ENCODE results near the gene C6orf132.

Gene C6orf132

GRCh38 chr6:42150254-42150653, 7.8 kb upstream of the C6orf132 start:
- H3K36me3 ChIP-seq (ENCODE audit: control insufficient read depth, insufficient read depth, low read length), result no peaks in the 10 kb centered on the region
- H3K9me3 ChIP-seq (ENCODE audit: control insufficient read depth, insufficient read depth, low read length), result no peaks in the 10 kb centered on the region
- 0 out of 2 replicates have a peak, but pooled peaks cover 2% of the 10 kb centered on the region for H3K4me1 ChIP-seq (ENCODE audit: control insufficient read depth, insufficient read depth, low read length)
- no CpG with 5 or more reads among the region's 8 CpGs for WGBS (ENCODE audit: insufficient coverage, insufficient read length)
- no peak overlapping the region for H3K27ac ChIP-seq (ENCODE audit: low read length)
- H3K27me3 ChIP-seq (ENCODE audit: control insufficient read depth, insufficient read depth, low read length), result no peaks in the 10 kb centered on the region
- no peak overlapping the region for H3K4me3 ChIP-seq (ENCODE audit: low read length)
- DNase-seq (ENCODE audit: low read depth, low spot score), result no peak

GRCh38 chr6:42148058-42148457, 5.6 kb upstream of the C6orf132 start:
- Histone ChIP-seq H3K9me3 (ENCODE audit: control insufficient read depth, insufficient read depth, low read length) (no peaks in the 10 kb centered on the region), H3K4me1 (ENCODE audit: control insufficient read depth, insufficient read depth, low read length) (0 out of 2 replicates have a peak, but pooled peaks cover 2% of the 10 kb centered on the region), H3K36me3 (ENCODE audit: control insufficient read depth, insufficient read depth, low read length) (no peaks in the 10 kb centered on the region), H3K4me3 (ENCODE audit: low read length) (no peak overlapping the region), H3K27ac (ENCODE audit: low read length) (no peak overlapping the region), H3K27me3 (ENCODE audit: control insufficient read depth, insufficient read depth, low read length) (no peaks in the 10 kb centered on the region)
- WGBS (ENCODE audit: insufficient coverage, insufficient read length), result no CpG with 5 or more reads among the region's 3 CpGs
- DNase-seq (ENCODE audit: low read depth, low spot score), result no peak

DNA sequence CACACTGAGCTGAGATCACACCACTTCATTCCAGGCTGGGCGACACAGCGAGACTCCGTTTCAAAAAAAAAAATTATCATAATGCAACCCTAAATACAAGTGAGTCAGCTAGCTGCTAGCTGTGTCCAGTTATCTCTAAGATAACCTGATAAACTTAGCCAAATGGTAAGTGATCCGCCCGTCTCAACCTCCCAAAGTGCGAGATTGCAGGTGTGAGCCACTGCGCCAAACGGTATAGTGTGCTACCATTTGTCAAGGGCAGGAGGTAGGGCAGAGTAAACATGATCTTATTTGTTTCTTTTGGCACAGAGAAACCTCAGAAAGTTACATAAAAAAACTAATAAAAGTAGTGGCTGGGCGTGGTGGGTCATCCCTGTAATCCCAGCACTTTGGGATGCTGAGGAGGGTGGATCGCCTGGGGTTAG, 4.7 kb upstream of the C6orf132 start:
- Histone ChIP-seq H3K9me3 (ENCODE audit: control insufficient read depth, insufficient read depth, low read length) (no peaks in the 10 kb centered on the region), H3K36me3 (ENCODE audit: control insufficient read depth, insufficient read depth, low read length) (no peaks in the 10 kb centered on the region), H3K27ac (ENCODE audit: low read length) (no peak overlapping the region), H3K4me1 (ENCODE audit: control insufficient read depth, insufficient read depth, low read length) (0 out of 2 replicates have a peak, but pooled peaks cover 2% of the 10 kb centered on the region), H3K27me3 (ENCODE audit: control insufficient read depth, insufficient read depth, low read length) (no peaks in the 10 kb centered on the region), H3K4me3 (ENCODE audit: low read length) (no peak overlapping the region)
- DNase-seq (ENCODE audit: low read depth, low spot score), result no peak
- no CpG with 5 or more reads among the region's 10 CpGs for WGBS (ENCODE audit: insufficient coverage, insufficient read length)

DNA sequence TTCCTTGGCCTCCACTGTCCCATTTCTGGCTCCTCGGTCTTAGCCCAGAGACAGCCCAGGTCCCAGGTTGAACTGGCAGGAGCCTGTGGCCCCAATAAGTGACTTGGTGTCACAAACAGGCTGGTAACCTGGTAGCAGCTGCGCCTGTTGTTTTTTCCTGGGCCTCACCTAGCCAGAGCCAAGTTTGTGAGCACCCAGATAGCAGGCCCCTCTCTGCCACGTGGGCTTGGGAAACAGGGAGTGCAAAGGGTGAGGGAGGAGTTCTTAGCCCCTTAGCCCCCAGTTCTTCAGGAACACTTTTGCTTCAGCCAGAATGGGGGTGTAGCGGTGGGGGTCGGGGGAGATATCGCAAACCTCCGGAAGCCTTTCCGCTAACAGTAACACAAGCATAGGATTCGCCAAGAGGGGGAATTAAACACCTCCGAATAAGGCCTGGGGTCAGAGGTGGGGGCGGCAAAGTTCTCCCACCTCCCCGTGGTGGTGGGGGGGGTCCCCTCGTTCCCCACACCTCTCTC, 760 bp downstream of the C6orf132 start:
- peak overlapping the region; percentile 82 for H3K4me3 ChIP-seq (ENCODE audit: low read length)
- H3K27me3 ChIP-seq (ENCODE audit: control insufficient read depth, insufficient read depth, low read length), result no peaks in the 10 kb centered on the region
- H3K9me3 ChIP-seq (ENCODE audit: control insufficient read depth, insufficient read depth, low read length), result no peaks in the 10 kb centered on the region
- no peak overlapping the region for H3K27ac ChIP-seq (ENCODE audit: low read length)
- no peak for DNase-seq (ENCODE audit: low read depth, low spot score)
- H3K4me1 ChIP-seq (ENCODE audit: control insufficient read depth, insufficient read depth, low read length), result peaks cover 8% of the 10 kb centered on the region
- H3K36me3 ChIP-seq (ENCODE audit: control insufficient read depth, insufficient read depth, low read length), result no peaks in the 10 kb centered on the region
- WGBS (ENCODE audit: insufficient coverage, insufficient read length), result no CpG with 5 or more reads among the region's 13 CpGs

GRCh38 chr6:42140756-42141602, 1.4 kb downstream of the C6orf132 start:
- Histone ChIP-seq H3K4me1 (ENCODE audit: control insufficient read depth, insufficient read depth, low read length) (peaks cover 8% of the 10 kb centered on the region), H3K36me3 (ENCODE audit: control insufficient read depth, insufficient read depth, low read length) (no peaks in the 10 kb centered on the region)
- no peak for DNase-seq (ENCODE audit: low read depth, low spot score)

DNA sequence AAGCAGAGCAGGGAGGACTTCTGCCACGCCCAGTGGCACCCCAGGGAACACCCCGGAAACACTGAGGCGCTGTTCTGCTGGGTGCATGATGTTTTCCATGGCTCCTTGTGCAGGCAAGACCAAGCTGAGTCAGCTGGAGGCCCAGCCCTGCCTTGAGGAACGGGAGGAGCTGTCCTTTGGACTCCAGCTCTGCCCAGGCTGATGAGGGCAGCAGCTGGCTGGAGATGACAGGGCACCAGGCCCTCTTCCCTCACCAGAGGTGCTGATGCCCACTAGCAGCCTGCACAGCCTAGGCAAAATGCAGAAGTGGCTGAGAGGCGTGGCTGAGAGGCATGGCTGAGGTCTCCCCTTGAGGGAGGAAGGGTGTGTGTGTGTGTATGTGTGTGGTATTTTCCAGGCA, 2.4 kb downstream of the C6orf132 start:
- WGBS (ENCODE audit: insufficient coverage, insufficient read length), result no CpG with 5 or more reads among the region's 5 CpGs
- Histone ChIP-seq H3K4me1 (ENCODE audit: control insufficient read depth, insufficient read depth, low read length) (peaks cover 15% of the 10 kb centered on the region), H3K27me3 (ENCODE audit: control insufficient read depth, insufficient read depth, low read length) (no peaks in the 10 kb centered on the region), H3K27ac (ENCODE audit: low read length) (no peak overlapping the region), H3K9me3 (ENCODE audit: control insufficient read depth, insufficient read depth, low read length) (no peaks in the 10 kb centered on the region), H3K36me3 (ENCODE audit: control insufficient read depth, insufficient read depth, low read length) (no peaks in the 10 kb centered on the region), H3K4me3 (ENCODE audit: low read length) (no peak overlapping the region)
- DNase-seq (ENCODE audit: low read depth, low spot score), result no peak

More at GRCh38 chr6:42140756-42141602, 1.4 kb downstream of the C6orf132 start:
- no CpG with 5 or more reads among the region's 9 CpGs for WGBS (ENCODE audit: insufficient coverage, insufficient read length)
- no peak overlapping the region for H3K27ac ChIP-seq (ENCODE audit: low read length)
- H3K4me3 ChIP-seq (ENCODE audit: low read length), result peak overlapping the region; percentile 82
- no peaks in the 10 kb centered on the region for H3K27me3 ChIP-seq (ENCODE audit: control insufficient read depth, insufficient read depth, low read length)
- H3K9me3 ChIP-seq (ENCODE audit: control insufficient read depth, insufficient read depth, low read length), result no peaks in the 10 kb centered on the region

- H3K4me3 ChIP-seq (ENCODE audit: low read length), result no peak overlapping the region
- no peak overlapping the region for H3K27ac ChIP-seq (ENCODE audit: low read length)
These were observed 3.5 kb downstream of the C6orf132 start for GRCh38 chr6:42138630-42139619.

DNA sequence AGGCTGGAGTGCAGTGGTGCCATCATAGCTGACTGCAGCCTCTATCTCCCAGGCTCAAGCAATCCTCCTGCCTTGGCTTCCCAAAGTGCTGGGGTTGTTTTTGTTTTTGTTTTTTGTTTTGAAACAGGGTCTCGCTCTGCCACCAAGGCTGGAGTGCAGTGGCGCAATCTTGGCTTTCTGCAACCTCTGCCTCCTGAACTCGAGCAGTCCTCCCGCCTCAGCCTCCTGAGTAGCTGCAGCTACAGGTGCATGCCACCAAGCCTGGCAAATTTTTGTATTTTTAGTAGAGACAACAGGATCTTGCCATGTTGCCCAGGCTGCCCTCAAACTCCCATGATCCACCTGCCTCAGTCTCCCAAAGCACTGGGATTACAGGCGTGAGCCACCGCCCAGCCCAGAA, 4.2 kb downstream of the C6orf132 start:
- H3K27ac ChIP-seq (ENCODE audit: low read length), result no peak overlapping the region
- peaks cover 19% of the 10 kb centered on the region for H3K4me1 ChIP-seq (ENCODE audit: control insufficient read depth, insufficient read depth, low read length)
- WGBS (ENCODE audit: insufficient coverage, insufficient read length), result no CpG with 5 or more reads among the region's 6 CpGs

More at GRCh38 chr6:42138630-42139619, 3.5 kb downstream of the C6orf132 start:
- Histone ChIP-seq H3K36me3 (ENCODE audit: control insufficient read depth, insufficient read depth, low read length) (no peaks in the 10 kb centered on the region), H3K4me1 (ENCODE audit: control insufficient read depth, insufficient read depth, low read length) (peaks cover 15% of the 10 kb centered on the region), H3K27me3 (ENCODE audit: control insufficient read depth, insufficient read depth, low read length) (no peaks in the 10 kb centered on the region), H3K9me3 (ENCODE audit: control insufficient read depth, insufficient read depth, low read length) (no peaks in the 10 kb centered on the region)
- DNase-seq (ENCODE audit: low read depth, low spot score), result no peak
- WGBS (ENCODE audit: insufficient coverage, insufficient read length), result no CpG with 5 or more reads among the region's 9 CpGs

GRCh38 chr6:42137194-42137753, 5.1 kb downstream of the C6orf132 start:
- Histone ChIP-seq H3K4me3 (ENCODE audit: low read length) (no peak overlapping the region), H3K27ac (ENCODE audit: low read length) (peak overlapping the region; percentile 20), H3K36me3 (ENCODE audit: control insufficient read depth, insufficient read depth, low read length) (peaks cover 4% of the 10 kb centered on the region; the same call in 1 of the 2 replicates), H3K9me3 (ENCODE audit: control insufficient read depth, insufficient read depth, low read length) (no peaks in the 10 kb centered on the region), H3K27me3 (ENCODE audit: control insufficient read depth, insufficient read depth, low read length) (no peaks in the 10 kb centered on the region), H3K4me1 (ENCODE audit: control insufficient read depth, insufficient read depth, low read length) (peaks cover 21% of the 10 kb centered on the region)
- no CpG with 5 or more reads among the region's 7 CpGs for WGBS (ENCODE audit: insufficient coverage, insufficient read length)
- DNase-seq (ENCODE audit: low read depth, low spot score), result no peak

More for the DNA sequence above, 4.2 kb downstream of the C6orf132 start:
- Histone ChIP-seq H3K36me3 (ENCODE audit: control insufficient read depth, insufficient read depth, low read length) (no peaks in the 10 kb centered on the region), H3K4me3 (ENCODE audit: low read length) (no peak overlapping the region), H3K9me3 (ENCODE audit: control insufficient read depth, insufficient read depth, low read length) (no peaks in the 10 kb centered on the region), H3K27me3 (ENCODE audit: control insufficient read depth, insufficient read depth, low read length) (no peaks in the 10 kb centered on the region)
- no peak for DNase-seq (ENCODE audit: low read depth, low spot score)

All from iPS DF 6.9 (cell line).